ENCODE results near the gene KLF15. TPM values are rescaled to one million over a fixed set of nuclear protein-coding genes. Genes with fewer than 3 reads are reported as not detected.

Gene KLF15
- polyA plus RNA-seq, 2 of the 4 experiments (the other 2 are of a cell fraction) = not detected

GRCh38 chr3:126373682-126374601, 16.7 kb upstream of the KLF15 start:
- no peak for ATAC-seq
- H3K4me3 ChIP-seq = no peak overlapping the region
- no peaks in the 10 kb centered on the region for H3K9me3 ChIP-seq
- ChIA-PET POLR2A (no interaction called here), CTCF (no interaction called here)
- TF ChIP-seq MAZ (IDR thresholded peaks at IDR 0.05; ENCODE audit: borderline replicate concordance, low read depth, low read length) = no peak
- no peak for TF ChIP-seq CBX8 (IDR thresholded peaks at IDR 0.05)
- no peak for TF ChIP-seq HOXB5 (CRISPR knock-in tag; IDR thresholded peaks at IDR 0.05)
- no peak overlapping the region for H3K27ac ChIP-seq
- 78% methylated on average over 19 of the region's 21 CpGs for WGBS (ENCODE audit: missing lambda C conversion rate)
- H3K4me1 ChIP-seq = no peaks in the 10 kb centered on the region
- no peak for DNase-seq (ENCODE audit: low read depth in 1 of 2, low spot score in 1 of 2)
- H3K4me2 ChIP-seq = no peak overlapping the region
- no peak for FAIRE-seq

DNA sequence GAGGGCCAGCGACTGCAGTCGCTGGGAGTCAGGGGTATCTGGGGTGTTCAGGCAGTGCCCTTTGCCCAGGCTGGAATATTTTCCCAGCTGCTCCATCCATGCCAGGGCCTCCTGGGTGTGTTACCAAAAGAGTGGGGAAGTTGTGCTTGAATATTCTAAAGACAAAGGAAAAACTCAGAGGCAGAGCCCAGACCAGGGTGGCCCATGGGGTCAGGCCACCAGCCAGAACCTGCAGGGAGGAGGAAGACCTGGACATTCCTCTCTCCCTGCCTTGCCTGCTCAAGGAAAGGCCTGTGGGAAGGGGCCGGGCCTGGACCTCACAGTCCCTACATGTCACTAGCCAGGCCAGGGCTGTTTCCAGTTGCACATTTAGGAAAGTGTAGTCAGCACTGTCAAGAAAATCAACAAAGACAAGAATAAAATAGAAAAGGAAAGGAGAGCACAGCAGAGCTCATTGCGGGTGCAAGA, 16.0 kb upstream of the KLF15 start:
- CTCF ChIA-PET = interaction anchor here (1.1 to 1.3 kb wide), 2 partner anchors 8 to 13 kb away, joined by 3 to 4 read pairs; no protein-coding TSS in a partner anchor

More for the DNA sequence above, 16.0 kb upstream of the KLF15 start:
- TF ChIP-seq ATOH8 (CRISPR knock-in tag; IDR thresholded peaks at IDR 0.05; ENCODE audit: low read depth) = no peak
- TF ChIP-seq, protein P1, sequence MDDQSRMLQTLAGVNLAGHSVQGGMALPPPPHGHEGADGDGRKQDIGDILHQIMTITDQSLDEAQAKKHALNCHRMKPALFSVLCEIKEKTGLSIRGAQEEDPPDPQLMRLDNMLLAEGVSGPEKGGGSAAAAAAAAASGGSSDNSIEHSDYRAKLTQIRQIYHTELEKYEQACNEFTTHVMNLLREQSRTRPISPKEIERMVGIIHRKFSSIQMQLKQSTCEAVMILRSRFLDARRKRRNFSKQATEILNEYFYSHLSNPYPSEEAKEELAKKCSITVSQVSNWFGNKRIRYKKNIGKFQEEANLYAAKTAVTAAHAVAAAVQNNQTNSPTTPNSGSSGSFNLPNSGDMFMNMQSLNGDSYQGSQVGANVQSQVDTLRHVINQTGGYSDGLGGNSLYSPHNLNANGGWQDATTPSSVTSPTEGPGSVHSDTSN (IDR thresholded peaks at IDR 0.05) = no peak
- no peak for TF ChIP-seq TFCP2L1 (CRISPR knock-in tag; IDR thresholded peaks at IDR 0.05)
- TF ChIP-seq MAX (IDR thresholded peaks at IDR 0.05) = no peak
- TF ChIP-seq JUNB (IDR thresholded peaks at IDR 0.05) = no peak
- TF ChIP-seq CHD4 (IDR thresholded peaks at IDR 0.05; ENCODE audit: borderline replicate concordance) = no peak
- TF ChIP-seq, protein P2, sequence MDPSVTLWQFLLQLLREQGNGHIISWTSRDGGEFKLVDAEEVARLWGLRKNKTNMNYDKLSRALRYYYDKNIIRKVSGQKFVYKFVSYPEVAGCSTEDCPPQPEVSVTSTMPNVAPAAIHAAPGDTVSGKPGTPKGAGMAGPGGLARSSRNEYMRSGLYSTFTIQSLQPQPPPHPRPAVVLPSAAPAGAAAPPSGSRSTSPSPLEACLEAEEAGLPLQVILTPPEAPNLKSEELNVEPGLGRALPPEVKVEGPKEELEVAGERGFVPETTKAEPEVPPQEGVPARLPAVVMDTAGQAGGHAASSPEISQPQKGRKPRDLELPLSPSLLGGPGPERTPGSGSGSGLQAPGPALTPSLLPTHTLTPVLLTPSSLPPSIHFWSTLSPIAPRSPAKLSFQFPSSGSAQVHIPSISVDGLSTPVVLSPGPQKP (IDR thresholded peaks at IDR 0.05; ENCODE audit: low read depth, low read length) = no peak
- TF ChIP-seq BHLHE40 (IDR thresholded peaks at IDR 0.05; ENCODE audit: low read depth, low read length) = no peak
- TF ChIP-seq RFX5 (IDR thresholded peaks at IDR 0.05) = no peak
- TF ChIP-seq POLR2AphosphoS2 (conservative IDR thresholded peaks at IDR 0.05; ENCODE audit: low read length) = no peak
- no peak for TF ChIP-seq USF2 (IDR thresholded peaks at IDR 0.05)
- TF ChIP-seq RNF2 (IDR thresholded peaks at IDR 0.05; ENCODE audit: borderline replicate concordance, low read depth) = no peak
- TF ChIP-seq HDAC2 (IDR thresholded peaks at IDR 0.05) = no peak
- no peak for TF ChIP-seq KDM1A (IDR thresholded peaks at IDR 0.05; ENCODE audit: low read depth)
- TF ChIP-seq CEBPB (IDR thresholded peaks at IDR 0.05) = no peak
- no peak for TF ChIP-seq HMGXB4 (CRISPR knock-in tag; IDR thresholded peaks at IDR 0.05; ENCODE audit: borderline replicate concordance)
- no peak for TF ChIP-seq E2F6 (IDR thresholded peaks at IDR 0.05; ENCODE audit: borderline replicate concordance, low read depth)
- H3K4me1 ChIP-seq = no peaks in the 10 kb centered on the region
- no peaks in the 10 kb centered on the region for H3K9me3 ChIP-seq
- H3K27ac ChIP-seq = no peak overlapping the region
- no peak overlapping the region for H3K4me2 ChIP-seq
- no peak for DNase-seq (ENCODE audit: low read depth in 1 of 2, low spot score in 1 of 2)
- no peak overlapping the region for H3K4me3 ChIP-seq
- FAIRE-seq = no peak
- ATAC-seq = no peak
- POLR2A ChIA-PET = no interaction called here
- 94% methylated on average over 2 of the region's 4 CpGs for WGBS (ENCODE audit: missing lambda C conversion rate)
